ENCODE measurements around the gene EFCC1.
A peak's percentile ranks its signal among the peaks of the same experiment; 100 is the strongest.

The EFCC1 gene

GRCh38 chr3:129026728-129027543, 25.8 kb downstream of the EFCC1 start:
- peaks cover 24% of the 10 kb centered on the region for H3K27me3 ChIP-seq (ENCODE audit: control insufficient read depth, insufficient read depth, low read length)
- H3K4me3 ChIP-seq (ENCODE audit: low read length): peak overlapping the region; percentile 32
- H3K9me3 ChIP-seq (ENCODE audit: control insufficient read depth, low read depth, low read length): no peaks in the 10 kb centered on the region
- no peaks in the 10 kb centered on the region for H3K36me3 ChIP-seq (ENCODE audit: control insufficient read depth, low read depth, low read length)
- no peak overlapping the region for H3K27ac ChIP-seq (ENCODE audit: low read length)
- no peak overlapping the region for H3K9ac ChIP-seq (ENCODE audit: low read length)
- H3K4me1 ChIP-seq (ENCODE audit: control insufficient read depth, low read depth, low read length): no peaks in the 10 kb centered on the region

GRCh38 chr3:129027544-129027880, 26.4 kb downstream of the EFCC1 start:
- H3K9ac ChIP-seq (ENCODE audit: low read length): no peak overlapping the region
- H3K4me1 ChIP-seq (ENCODE audit: control insufficient read depth, low read depth, low read length): no peaks in the 10 kb centered on the region
- peak overlapping the region; percentile 32 for H3K4me3 ChIP-seq (ENCODE audit: low read length)
- no peaks in the 10 kb centered on the region for H3K36me3 ChIP-seq (ENCODE audit: control insufficient read depth, low read depth, low read length)
- no peak overlapping the region for H3K27ac ChIP-seq (ENCODE audit: low read length)
- no peaks in the 10 kb centered on the region for H3K9me3 ChIP-seq (ENCODE audit: control insufficient read depth, low read depth, low read length)
- H3K27me3 ChIP-seq (ENCODE audit: control insufficient read depth, insufficient read depth, low read length): peaks cover 24% of the 10 kb centered on the region

GRCh38 chr3:129028866-129029265, 27.8 kb downstream of the EFCC1 start:
- H3K27me3 ChIP-seq (ENCODE audit: control insufficient read depth, insufficient read depth, low read length): peaks cover 24% of the 10 kb centered on the region
- no peak overlapping the region for H3K27ac ChIP-seq (ENCODE audit: low read length)
- H3K4me3 ChIP-seq (ENCODE audit: low read length): no peak overlapping the region
- H3K4me1 ChIP-seq (ENCODE audit: control insufficient read depth, low read depth, low read length): no peaks in the 10 kb centered on the region
- H3K9ac ChIP-seq (ENCODE audit: low read length): no peak overlapping the region
- no peaks in the 10 kb centered on the region for H3K36me3 ChIP-seq (ENCODE audit: control insufficient read depth, low read depth, low read length)
- no peaks in the 10 kb centered on the region for H3K9me3 ChIP-seq (ENCODE audit: control insufficient read depth, low read depth, low read length)

GRCh38 chr3:129030611-129031010, 29.5 kb downstream of the EFCC1 start:
- no peaks in the 10 kb centered on the region for H3K9me3 ChIP-seq (ENCODE audit: control insufficient read depth, low read depth, low read length)
- no peak overlapping the region for H3K4me3 ChIP-seq (ENCODE audit: low read length)
- no peaks in the 10 kb centered on the region for H3K4me1 ChIP-seq (ENCODE audit: control insufficient read depth, low read depth, low read length)
- peaks cover 14% of the 10 kb centered on the region for H3K27me3 ChIP-seq (ENCODE audit: control insufficient read depth, insufficient read depth, low read length)
- no peak overlapping the region for H3K27ac ChIP-seq (ENCODE audit: low read length)
- no peaks in the 10 kb centered on the region for H3K36me3 ChIP-seq (ENCODE audit: control insufficient read depth, low read depth, low read length)
- H3K9ac ChIP-seq (ENCODE audit: low read length): no peak overlapping the region

GRCh38 chr3:129031476-129032215, 30.5 kb downstream of the EFCC1 start:
- H3K9ac ChIP-seq (ENCODE audit: low read length): no peak overlapping the region
- H3K36me3 ChIP-seq (ENCODE audit: control insufficient read depth, low read depth, low read length): no peaks in the 10 kb centered on the region
- peaks cover 4% of the 10 kb centered on the region for H3K27me3 ChIP-seq (ENCODE audit: control insufficient read depth, insufficient read depth, low read length)
- H3K4me1 ChIP-seq (ENCODE audit: control insufficient read depth, low read depth, low read length): no peaks in the 10 kb centered on the region
- no peak overlapping the region for H3K27ac ChIP-seq (ENCODE audit: low read length)
- no peaks in the 10 kb centered on the region for H3K9me3 ChIP-seq (ENCODE audit: control insufficient read depth, low read depth, low read length)
- H3K4me3 ChIP-seq (ENCODE audit: low read length): no peak overlapping the region

- H3K4me3 ChIP-seq (ENCODE audit: low read length): no peak overlapping the region
- no peak overlapping the region for H3K27ac ChIP-seq (ENCODE audit: low read length)
- H3K27me3 ChIP-seq (ENCODE audit: control insufficient read depth, insufficient read depth, low read length): no peaks in the 10 kb centered on the region
- no peak overlapping the region for H3K9ac ChIP-seq (ENCODE audit: low read length)
- no peaks in the 10 kb centered on the region for H3K9me3 ChIP-seq (ENCODE audit: control insufficient read depth, low read depth, low read length)
- H3K4me1 ChIP-seq (ENCODE audit: control insufficient read depth, low read depth, low read length): no peaks in the 10 kb centered on the region
- no peaks in the 10 kb centered on the region for H3K36me3 ChIP-seq (ENCODE audit: control insufficient read depth, low read depth, low read length)
Measured at GRCh38 chr3:129032716-129033115, 31.6 kb downstream of the EFCC1 start.

GRCh38 chr3:129033151-129033550, 32.0 kb downstream of the EFCC1 start:
- Histone ChIP-seq H3K27me3 (ENCODE audit: control insufficient read depth, insufficient read depth, low read length) (no peaks in the 10 kb centered on the region), H3K4me3 (ENCODE audit: low read length) (no peak overlapping the region), H3K4me1 (ENCODE audit: control insufficient read depth, low read depth, low read length) (no peaks in the 10 kb centered on the region), H3K9ac (ENCODE audit: low read length) (no peak overlapping the region), H3K36me3 (ENCODE audit: control insufficient read depth, low read depth, low read length) (no peaks in the 10 kb centered on the region), H3K27ac (ENCODE audit: low read length) (no peak overlapping the region), H3K9me3 (ENCODE audit: control insufficient read depth, low read depth, low read length) (no peaks in the 10 kb centered on the region)

GRCh38 chr3:129033633-129034321, 32.7 kb downstream of the EFCC1 start:
- no peaks in the 10 kb centered on the region for H3K27me3 ChIP-seq (ENCODE audit: control insufficient read depth, insufficient read depth, low read length)
- H3K9me3 ChIP-seq (ENCODE audit: control insufficient read depth, low read depth, low read length): no peaks in the 10 kb centered on the region
- no peak overlapping the region for H3K27ac ChIP-seq (ENCODE audit: low read length)
- H3K4me1 ChIP-seq (ENCODE audit: control insufficient read depth, low read depth, low read length): no peaks in the 10 kb centered on the region
- H3K9ac ChIP-seq (ENCODE audit: low read length): no peak overlapping the region
- H3K36me3 ChIP-seq (ENCODE audit: control insufficient read depth, low read depth, low read length): no peaks in the 10 kb centered on the region
- no peak overlapping the region for H3K4me3 ChIP-seq (ENCODE audit: low read length)

- no peaks in the 10 kb centered on the region for H3K4me1 ChIP-seq (ENCODE audit: control insufficient read depth, low read depth, low read length)
- H3K9ac ChIP-seq (ENCODE audit: low read length): no peak overlapping the region
- no peak overlapping the region for H3K4me3 ChIP-seq (ENCODE audit: low read length)
- H3K27ac ChIP-seq (ENCODE audit: low read length): no peak overlapping the region
- H3K36me3 ChIP-seq (ENCODE audit: control insufficient read depth, low read depth, low read length): no peaks in the 10 kb centered on the region
- no peaks in the 10 kb centered on the region for H3K27me3 ChIP-seq (ENCODE audit: control insufficient read depth, insufficient read depth, low read length)
- no peaks in the 10 kb centered on the region for H3K9me3 ChIP-seq (ENCODE audit: control insufficient read depth, low read depth, low read length)
Measured at GRCh38 chr3:129034642-129035041, 33.5 kb downstream of the EFCC1 start.

GRCh38 chr3:129035360-129036221, 34.5 kb downstream of the EFCC1 start:
- H3K27me3 ChIP-seq (ENCODE audit: control insufficient read depth, insufficient read depth, low read length): no peaks in the 10 kb centered on the region
- H3K36me3 ChIP-seq (ENCODE audit: control insufficient read depth, low read depth, low read length): no peaks in the 10 kb centered on the region
- H3K4me1 ChIP-seq (ENCODE audit: control insufficient read depth, low read depth, low read length): no peaks in the 10 kb centered on the region
- H3K9ac ChIP-seq (ENCODE audit: low read length): no peak overlapping the region
- no peak overlapping the region for H3K27ac ChIP-seq (ENCODE audit: low read length)
- no peaks in the 10 kb centered on the region for H3K9me3 ChIP-seq (ENCODE audit: control insufficient read depth, low read depth, low read length)
- no peak overlapping the region for H3K4me3 ChIP-seq (ENCODE audit: low read length)
